GM12872 (cell line): ENCODE results near the gene CRISP1.

Experiments
- TF ChIP-seq, protein P1 (sequence below): IDR thresholded peaks from 3 replicates; pipeline ENCODE4 v1.5.1; 2011; ENCODE audit warnings: low read depth, mild to moderate bottlenecking, low read length, moderate library complexity; ENCODE audit not compliant: insufficient read depth

The CRISP1 gene

DNA sequence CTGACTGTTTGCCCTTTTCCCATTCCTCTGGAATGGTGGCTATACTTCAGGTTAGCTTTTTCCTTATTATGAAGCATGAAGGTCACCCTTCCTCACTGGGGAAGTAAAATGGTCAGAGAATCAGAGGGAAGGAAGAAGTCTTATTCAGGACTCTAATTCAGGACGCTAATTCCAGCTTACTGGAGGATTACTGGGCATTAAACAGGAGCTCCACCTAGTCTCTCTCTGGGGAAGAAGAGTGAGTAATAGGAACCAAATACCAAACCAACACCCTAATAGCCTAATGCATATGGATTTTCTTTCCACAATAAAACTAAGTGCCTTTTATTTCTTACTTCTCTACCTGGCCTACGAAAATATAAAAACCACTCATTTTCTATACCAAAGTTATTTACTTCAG, 10.1 kb downstream of the CRISP1 start:
- TF ChIP-seq, protein P1, sequence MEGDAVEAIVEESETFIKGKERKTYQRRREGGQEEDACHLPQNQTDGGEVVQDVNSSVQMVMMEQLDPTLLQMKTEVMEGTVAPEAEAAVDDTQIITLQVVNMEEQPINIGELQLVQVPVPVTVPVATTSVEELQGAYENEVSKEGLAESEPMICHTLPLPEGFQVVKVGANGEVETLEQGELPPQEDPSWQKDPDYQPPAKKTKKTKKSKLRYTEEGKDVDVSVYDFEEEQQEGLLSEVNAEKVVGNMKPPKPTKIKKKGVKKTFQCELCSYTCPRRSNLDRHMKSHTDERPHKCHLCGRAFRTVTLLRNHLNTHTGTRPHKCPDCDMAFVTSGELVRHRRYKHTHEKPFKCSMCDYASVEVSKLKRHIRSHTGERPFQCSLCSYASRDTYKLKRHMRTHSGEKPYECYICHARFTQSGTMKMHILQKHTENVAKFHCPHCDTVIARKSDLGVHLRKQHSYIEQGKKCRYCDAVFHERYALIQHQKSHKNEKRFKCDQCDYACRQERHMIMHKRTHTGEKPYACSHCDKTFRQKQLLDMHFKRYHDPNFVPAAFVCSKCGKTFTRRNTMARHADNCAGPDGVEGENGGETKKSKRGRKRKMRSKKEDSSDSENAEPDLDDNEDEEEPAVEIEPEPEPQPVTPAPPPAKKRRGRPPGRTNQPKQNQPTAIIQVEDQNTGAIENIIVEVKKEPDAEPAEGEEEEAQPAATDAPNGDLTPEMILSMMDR: no peak

DNA sequence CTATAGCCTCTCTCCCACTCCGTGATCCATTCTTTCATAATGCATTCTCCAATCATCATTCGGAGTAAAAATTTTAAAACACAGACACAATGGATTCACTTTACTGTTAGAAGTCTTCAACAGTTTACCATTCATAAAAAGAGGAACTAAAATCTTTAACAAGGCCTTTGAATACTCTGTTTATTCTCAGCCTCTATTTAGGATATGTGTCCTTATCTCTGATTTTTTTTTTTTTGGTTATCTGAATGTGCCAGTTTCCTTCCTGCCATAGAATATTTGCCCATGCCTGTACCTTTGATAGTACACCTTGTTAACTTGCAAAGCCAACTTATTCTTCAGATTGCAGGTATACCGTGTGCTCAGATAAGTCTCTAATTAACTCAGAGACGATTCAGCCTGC, 11.1 kb downstream of the CRISP1 start:
- TF ChIP-seq, protein P1: no peak

DNA sequence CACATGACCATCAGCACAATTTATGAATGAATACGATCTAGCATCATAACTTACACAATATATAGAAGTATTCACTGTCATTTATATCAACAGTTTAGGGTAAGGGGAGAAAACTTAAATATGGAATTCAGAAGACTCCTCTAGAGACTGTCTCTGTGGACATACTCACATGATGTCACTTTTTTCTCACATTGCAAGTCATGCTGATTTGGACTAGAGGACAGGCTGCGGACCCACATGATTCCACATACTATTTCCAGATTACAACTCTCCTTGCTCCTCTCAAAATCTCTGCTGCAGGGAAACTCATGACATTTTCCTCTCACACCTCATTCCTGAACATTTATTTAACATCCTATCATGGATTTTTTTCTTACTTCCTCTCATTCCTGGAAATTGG, 13.4 kb downstream of the CRISP1 start:
- TF ChIP-seq, protein P1: no peak

DNA sequence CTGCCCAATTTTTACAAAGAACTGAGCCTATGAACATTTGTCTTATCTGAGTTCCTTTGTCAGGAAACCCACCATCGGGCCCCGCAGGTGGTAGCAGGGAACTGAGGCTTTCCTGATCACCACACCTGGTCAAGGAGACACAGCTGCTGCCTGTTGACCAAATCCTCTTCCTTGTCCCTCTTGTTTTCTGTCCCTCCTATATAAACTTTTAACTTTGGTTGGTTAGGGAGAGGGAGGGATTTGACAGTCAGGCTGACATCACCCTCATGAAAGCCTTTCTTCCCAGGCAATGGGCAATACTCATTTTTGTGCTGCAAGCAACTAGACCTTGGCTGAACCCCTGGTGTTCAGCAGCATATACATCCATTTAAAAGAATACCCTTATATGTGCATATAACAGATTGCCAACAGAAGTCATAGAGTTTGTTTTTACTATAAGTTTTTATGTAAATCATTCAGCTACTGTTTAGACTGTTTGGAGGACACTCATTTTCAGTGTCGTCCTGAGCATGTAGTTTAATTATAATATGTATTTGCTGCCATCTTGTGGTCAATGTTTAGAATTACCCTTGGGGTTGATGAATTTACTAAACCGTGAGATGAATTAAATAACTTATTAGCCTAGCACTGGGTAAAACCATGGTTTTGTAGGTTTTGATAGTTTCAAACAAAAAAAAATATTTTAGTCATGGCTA, 17.0 kb downstream of the CRISP1 start:
- TF ChIP-seq, protein P1: peak; percentile 21; the same call in 1 of the 3 replicates

DNA sequence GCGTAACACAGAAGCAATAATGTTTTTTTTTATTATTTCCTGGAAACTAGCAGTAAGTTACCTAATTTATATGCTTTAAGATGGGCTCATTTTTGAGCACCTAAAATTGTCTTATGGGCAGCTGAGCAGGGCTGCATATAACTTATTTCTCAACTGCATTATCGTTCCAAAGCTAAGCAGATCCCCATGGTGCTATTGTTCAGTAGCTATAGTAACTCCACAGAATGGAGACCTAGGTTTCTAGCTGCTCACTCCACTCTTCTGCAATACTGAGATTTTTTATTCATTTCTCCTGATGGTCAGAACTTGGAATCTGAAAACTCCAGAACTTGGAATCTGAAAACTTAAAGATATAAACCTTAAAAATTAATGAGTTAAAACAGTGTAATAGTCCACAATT, 18.7 kb downstream of the CRISP1 start:
- TF ChIP-seq, protein P1: no peak

DNA sequence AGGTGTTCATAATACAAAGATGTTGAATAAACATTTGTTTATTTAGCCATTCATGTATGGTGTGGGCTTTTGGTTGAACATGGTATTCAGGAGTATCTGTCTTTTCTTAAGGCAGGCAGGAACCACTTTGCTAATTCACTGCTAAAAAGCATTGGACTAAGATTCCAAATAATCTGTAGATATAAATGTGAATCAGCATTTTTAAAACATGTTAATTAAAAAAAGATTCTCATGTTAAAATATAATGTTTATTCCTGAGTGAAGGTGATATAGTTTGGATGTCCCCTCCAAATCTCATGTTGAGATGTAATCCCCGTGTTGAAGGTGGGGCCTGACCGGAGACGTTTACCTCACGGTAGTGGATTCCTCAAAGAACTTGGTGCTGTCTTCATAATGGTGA, 19.3 kb downstream of the CRISP1 start:
- TF ChIP-seq, protein P1: no peak

DNA sequence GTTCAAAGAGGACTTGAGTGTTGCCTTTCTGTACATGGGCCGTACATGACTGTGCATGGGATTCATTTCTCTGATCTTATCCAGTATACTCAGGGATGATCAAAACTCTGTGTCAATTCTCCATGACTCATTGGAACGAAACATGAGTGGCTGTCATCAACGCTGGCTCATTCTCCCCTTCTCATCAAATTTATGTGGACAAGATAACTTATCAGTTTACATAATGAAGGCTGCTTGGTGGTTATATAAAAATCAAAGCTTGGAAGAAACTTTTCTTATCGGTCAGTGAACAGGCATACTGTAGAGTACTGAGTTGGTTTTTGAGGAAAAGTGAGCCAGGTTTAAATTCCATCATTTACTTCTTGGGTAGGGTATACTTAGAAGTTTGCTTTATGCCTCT, 24.9 kb downstream of the CRISP1 start:
- TF ChIP-seq, protein P1: no peak
